ENCODE data around the gene GABRR3. TPM values are rescaled to one million over a fixed set of nuclear protein-coding genes. Genes with fewer than 3 reads are reported as not detected.

The GABRR3 gene
- total RNA-seq, 2 donors from 2014 or later, result not detected

GRCh38 chr3:97956051-97956450, 79.1 kb downstream of the GABRR3 start:
- DNase-seq (no peak), ATAC-seq (no peak)
- Mint-ChIP-seq H3K27me3 (no peaks in the 10 kb centered on the region), H3K27ac (no peak overlapping the region), H3K36me3 (ENCODE audit: low read depth) (peaks cover 6% of the 10 kb centered on the region), H3K4me3 (no peak overlapping the region), H3K4me1 (no peaks in the 10 kb centered on the region)
- no peaks in the 10 kb centered on the region for H3K9me3 ChIP-seq (ENCODE audit: control insufficient read depth, low read length, poor library complexity, severe bottlenecking)

GRCh38 chr3:97954228-97954827, 80.8 kb downstream of the GABRR3 start:
- no peak overlapping the region for H3K27ac Mint-ChIP-seq
- no peak overlapping the region for H3K4me3 Mint-ChIP-seq
- DNase-seq (no peak), ATAC-seq (no peak)
- H3K4me1 Mint-ChIP-seq, result no peaks in the 10 kb centered on the region
- H3K27me3 Mint-ChIP-seq, result no peaks in the 10 kb centered on the region
- no peaks in the 10 kb centered on the region for H3K9me3 ChIP-seq (ENCODE audit: control insufficient read depth, low read length, poor library complexity, severe bottlenecking)
- peaks cover 13% of the 10 kb centered on the region for H3K36me3 Mint-ChIP-seq (ENCODE audit: low read depth)

GRCh38 chr3:97952872-97953271, 82.2 kb downstream of the GABRR3 start:
- Mint-ChIP-seq H3K36me3 (ENCODE audit: low read depth) (peaks cover 20% of the 10 kb centered on the region), H3K4me3 (no peak overlapping the region)
- no peak for ATAC-seq

GRCh38 chr3:97952280-97952679, 82.8 kb downstream of the GABRR3 start:
- no peaks in the 10 kb centered on the region for H3K9me3 ChIP-seq (ENCODE audit: control insufficient read depth, low read length, poor library complexity, severe bottlenecking)
- Mint-ChIP-seq H3K27ac (no peak overlapping the region), H3K27me3 (no peaks in the 10 kb centered on the region), H3K36me3 (ENCODE audit: low read depth) (peaks cover 20% of the 10 kb centered on the region), H3K4me1 (peaks cover 3% of the 10 kb centered on the region), H3K4me3 (no peak overlapping the region)
- DNase-seq (no peak), ATAC-seq (no peak)

More at GRCh38 chr3:97952872-97953271, 82.2 kb downstream of the GABRR3 start:
- DNase-seq, result no peak
- H3K9me3 ChIP-seq (ENCODE audit: control insufficient read depth, low read length, poor library complexity, severe bottlenecking), result no peaks in the 10 kb centered on the region
- no peaks in the 10 kb centered on the region for H3K27me3 Mint-ChIP-seq
- H3K27ac Mint-ChIP-seq, result peak overlapping the region; percentile 46
- H3K4me1 Mint-ChIP-seq, result peaks cover 3% of the 10 kb centered on the region

GRCh38 chr3:97950360-97950759, 84.8 kb downstream of the GABRR3 start:
- DNase-seq (no peak), ATAC-seq (no peak)
- no peaks in the 10 kb centered on the region for H3K9me3 ChIP-seq (ENCODE audit: control insufficient read depth, low read length, poor library complexity, severe bottlenecking)
- H3K4me3 Mint-ChIP-seq, result no peak overlapping the region
- H3K27me3 Mint-ChIP-seq, result no peaks in the 10 kb centered on the region
- H3K36me3 Mint-ChIP-seq (ENCODE audit: low read depth), result peaks cover 22% of the 10 kb centered on the region
- H3K27ac Mint-ChIP-seq, result peak overlapping the region; percentile 57
- H3K4me1 Mint-ChIP-seq, result peaks cover 3% of the 10 kb centered on the region

- ATAC-seq, result no peak
- no peak for DNase-seq
- Mint-ChIP-seq H3K27me3 (no peaks in the 10 kb centered on the region), H3K4me1 (peaks cover 3% of the 10 kb centered on the region), H3K4me3 (no peak overlapping the region), H3K27ac (peak overlapping the region; percentile 57), H3K36me3 (ENCODE audit: low read depth) (peaks cover 22% of the 10 kb centered on the region)
- no peaks in the 10 kb centered on the region for H3K9me3 ChIP-seq (ENCODE audit: control insufficient read depth, low read length, poor library complexity, severe bottlenecking)
Measured at GRCh38 chr3:97949743-97950142, 85.4 kb downstream of the GABRR3 start.

- H3K27me3 Mint-ChIP-seq, result no peaks in the 10 kb centered on the region
- DNase-seq (no peak), ATAC-seq (no peak)
- H3K27ac Mint-ChIP-seq, result no peak overlapping the region
- H3K4me3 Mint-ChIP-seq, result no peak overlapping the region
- peaks cover 3% of the 10 kb centered on the region for H3K4me1 Mint-ChIP-seq
- H3K36me3 Mint-ChIP-seq (ENCODE audit: low read depth), result peaks cover 22% of the 10 kb centered on the region
- no peaks in the 10 kb centered on the region for H3K9me3 ChIP-seq (ENCODE audit: control insufficient read depth, low read length, poor library complexity, severe bottlenecking)
Measured at GRCh38 chr3:97949110-97949485, 86.0 kb downstream of the GABRR3 start.

GRCh38 chr3:97948351-97949109, 86.6 kb downstream of the GABRR3 start:
- Mint-ChIP-seq H3K36me3 (ENCODE audit: low read depth) (peaks cover 22% of the 10 kb centered on the region), H3K27ac (no peak overlapping the region), H3K27me3 (no peaks in the 10 kb centered on the region), H3K4me3 (no peak overlapping the region), H3K4me1 (peaks cover 3% of the 10 kb centered on the region)
- H3K9me3 ChIP-seq (ENCODE audit: control insufficient read depth, low read length, poor library complexity, severe bottlenecking), result no peaks in the 10 kb centered on the region
- ATAC-seq (no peak), DNase-seq (no peak)

- Mint-ChIP-seq H3K4me1 (peaks cover 2% of the 10 kb centered on the region), H3K27me3 (no peaks in the 10 kb centered on the region), H3K36me3 (ENCODE audit: low read depth) (peaks cover 2% of the 10 kb centered on the region), H3K4me3 (no peak overlapping the region), H3K27ac (no peak overlapping the region)
- no peaks in the 10 kb centered on the region for H3K9me3 ChIP-seq (ENCODE audit: control insufficient read depth, low read length, poor library complexity, severe bottlenecking)
- ATAC-seq, result no peak
- no peak for DNase-seq
Measured at GRCh38 chr3:97942801-97943546, 92.1 kb downstream of the GABRR3 start.

- Mint-ChIP-seq H3K27me3 (no peaks in the 10 kb centered on the region), H3K4me1 (peaks cover 4% of the 10 kb centered on the region), H3K4me3 (no peak overlapping the region), H3K36me3 (ENCODE audit: low read depth) (peaks cover 2% of the 10 kb centered on the region), H3K27ac (no peak overlapping the region)
- no peaks in the 10 kb centered on the region for H3K9me3 ChIP-seq (ENCODE audit: control insufficient read depth, low read length, poor library complexity, severe bottlenecking)
- ATAC-seq, result peak; percentile 50
- no peak for DNase-seq
Measured at GRCh38 chr3:97940034-97940433, 95.1 kb downstream of the GABRR3 start.

- no peak for DNase-seq
- peaks cover 6% of the 10 kb centered on the region for H3K4me1 Mint-ChIP-seq
- peaks cover 2% of the 10 kb centered on the region for H3K36me3 Mint-ChIP-seq (ENCODE audit: low read depth)
- H3K27ac Mint-ChIP-seq, result no peak overlapping the region
- no peaks in the 10 kb centered on the region for H3K27me3 Mint-ChIP-seq
- no peak overlapping the region for H3K4me3 Mint-ChIP-seq
- ATAC-seq, result no peak
- H3K9me3 ChIP-seq (ENCODE audit: control insufficient read depth, low read length, poor library complexity, severe bottlenecking), result no peaks in the 10 kb centered on the region
Measured at GRCh38 chr3:97939401-97939800, 95.7 kb downstream of the GABRR3 start.

- DNase-seq (no peak), ATAC-seq (no peak)
- H3K9me3 ChIP-seq (ENCODE audit: control insufficient read depth, low read length, poor library complexity, severe bottlenecking), result no peaks in the 10 kb centered on the region
- Mint-ChIP-seq H3K4me1 (peaks cover 6% of the 10 kb centered on the region), H3K36me3 (ENCODE audit: low read depth) (peaks cover 2% of the 10 kb centered on the region), H3K4me3 (no peak overlapping the region), H3K27me3 (no peaks in the 10 kb centered on the region), H3K27ac (no peak overlapping the region)
Measured at GRCh38 chr3:97938444-97938843, 96.7 kb downstream of the GABRR3 start.

GRCh38 chr3:97937205-97937604, 97.9 kb downstream of the GABRR3 start:
- H3K4me1 Mint-ChIP-seq, result peaks cover 6% of the 10 kb centered on the region
- H3K4me3 Mint-ChIP-seq, result no peak overlapping the region
- peaks cover 2% of the 10 kb centered on the region for H3K36me3 Mint-ChIP-seq (ENCODE audit: low read depth)
- peak overlapping the region; percentile 34 for H3K27ac Mint-ChIP-seq
- no peak for DNase-seq
- H3K27me3 Mint-ChIP-seq, result no peaks in the 10 kb centered on the region
- no peaks in the 10 kb centered on the region for H3K9me3 ChIP-seq (ENCODE audit: control insufficient read depth, low read length, poor library complexity, severe bottlenecking)
- no peak for ATAC-seq

Data from T-helper 17 cell (primary cell).